Vagina (tissue), 2 donors: ENCODE data around the gene BMPR1A.

ENCODE experiments used
- POLR2A ChIP-seq, 2 donors: fragments of 450-650 bp; IDR thresholded peaks; one replicate each; pipeline ENCODE4 v1.6.1; 2017; ENCODE audit warnings: antibody characterized with exemption in 2 of 2, mild to moderate bottlenecking in 2 of 2, moderate library complexity in 2 of 2
- TF ChIP-seq, protein P1 (sequence below), 3 experiments: fragments of 450-650 bp in 2 of 3; fragments of 200-600 bp in 1 of 3; sonication (generic) in 1 of 3; IDR thresholded peaks; one replicate each; pipeline ENCODE4 v1.5.1; 2017 to 2019; ENCODE audit warnings: antibody characterized with exemption in 3 of 3, mild to moderate bottlenecking in 2 of 3, moderate library complexity in 2 of 3

- no peak for TF ChIP-seq POLR2A (IDR thresholded peaks at IDR 0.05)
- TF ChIP-seq, protein P1, sequence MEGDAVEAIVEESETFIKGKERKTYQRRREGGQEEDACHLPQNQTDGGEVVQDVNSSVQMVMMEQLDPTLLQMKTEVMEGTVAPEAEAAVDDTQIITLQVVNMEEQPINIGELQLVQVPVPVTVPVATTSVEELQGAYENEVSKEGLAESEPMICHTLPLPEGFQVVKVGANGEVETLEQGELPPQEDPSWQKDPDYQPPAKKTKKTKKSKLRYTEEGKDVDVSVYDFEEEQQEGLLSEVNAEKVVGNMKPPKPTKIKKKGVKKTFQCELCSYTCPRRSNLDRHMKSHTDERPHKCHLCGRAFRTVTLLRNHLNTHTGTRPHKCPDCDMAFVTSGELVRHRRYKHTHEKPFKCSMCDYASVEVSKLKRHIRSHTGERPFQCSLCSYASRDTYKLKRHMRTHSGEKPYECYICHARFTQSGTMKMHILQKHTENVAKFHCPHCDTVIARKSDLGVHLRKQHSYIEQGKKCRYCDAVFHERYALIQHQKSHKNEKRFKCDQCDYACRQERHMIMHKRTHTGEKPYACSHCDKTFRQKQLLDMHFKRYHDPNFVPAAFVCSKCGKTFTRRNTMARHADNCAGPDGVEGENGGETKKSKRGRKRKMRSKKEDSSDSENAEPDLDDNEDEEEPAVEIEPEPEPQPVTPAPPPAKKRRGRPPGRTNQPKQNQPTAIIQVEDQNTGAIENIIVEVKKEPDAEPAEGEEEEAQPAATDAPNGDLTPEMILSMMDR (IDR thresholded peaks at IDR 0.05), result no peak
These were observed 106.0 kb downstream of the BMPR1A start for GRCh38 chr10:86862373-86862772.
